ENCODE results near the gene DKK3. TPM values are rescaled to one million over a fixed set of nuclear protein-coding genes. Genes with fewer than 3 reads are reported as not detected.

The DKK3 gene
- total RNA-seq, 1 donor from 2014 or later = not detected

- intact Hi-C loops (cut with micrococcal nuclease) = no loop called here
These were observed 25.0 kb downstream of the DKK3 start for GRCh38 chr11:11983427-11983826.

GRCh38 chr11:11982975-11983374 is 25.5 kb downstream of the DKK3 start:
- intact Hi-C loops (cut with micrococcal nuclease) = no loop called here

DNA sequence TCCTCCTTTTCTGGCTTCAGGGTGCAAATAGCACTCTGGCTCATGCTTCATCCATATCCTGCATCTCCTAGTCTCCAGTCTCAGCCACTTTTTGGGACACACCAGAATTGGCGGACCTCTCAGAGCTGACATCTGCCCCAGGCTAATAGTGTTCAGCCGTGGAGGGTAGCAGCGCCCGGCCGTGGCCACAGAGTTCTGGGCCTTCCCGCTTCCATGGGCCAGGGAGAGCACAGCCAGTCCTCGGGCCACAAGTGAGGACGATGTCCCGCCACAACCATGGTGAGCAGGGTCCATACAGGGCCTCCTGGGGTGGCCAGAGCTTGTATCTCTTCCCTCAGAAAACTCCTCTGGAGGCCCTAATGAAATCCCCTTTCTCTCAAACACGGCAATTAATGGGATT is 26.0 kb downstream of the DKK3 start:
- intact Hi-C loops (cut with micrococcal nuclease) = no loop called here

- intact Hi-C loops (cut with micrococcal nuclease) = no loop called here
These were observed 26.6 kb downstream of the DKK3 start for GRCh38 chr11:11981840-11982239.

DNA sequence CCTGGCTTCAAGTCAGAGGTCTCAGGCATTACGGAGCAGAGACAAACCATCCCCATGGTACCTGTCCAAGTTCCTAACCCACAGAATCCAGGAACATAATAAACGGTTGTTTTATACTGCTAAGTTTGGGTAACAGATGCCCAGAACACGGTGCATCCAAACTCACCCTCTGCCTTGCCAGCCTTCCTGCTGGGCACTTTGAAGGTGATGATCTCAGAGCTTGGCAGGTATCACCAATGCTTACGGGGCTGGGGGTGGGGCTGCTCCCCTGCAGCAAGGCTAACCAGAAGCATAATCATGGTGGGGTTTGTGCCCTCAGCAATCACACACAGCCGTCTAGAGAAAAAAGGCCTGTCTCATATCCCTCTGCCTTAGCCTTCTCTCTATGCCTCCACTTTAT is 27.1 kb downstream of the DKK3 start:
- intact Hi-C loops (cut with micrococcal nuclease) = no loop called here

GRCh38 chr11:11980841-11981308 is 27.6 kb downstream of the DKK3 start:
- intact Hi-C loops (cut with micrococcal nuclease) = no loop called here

GRCh38 chr11:11980200-11980599 is 28.2 kb downstream of the DKK3 start:
- intact Hi-C loops (cut with micrococcal nuclease) = no loop called here

- intact Hi-C loops (cut with micrococcal nuclease) = no loop called here
These were observed 28.8 kb downstream of the DKK3 start for GRCh38 chr11:11979488-11980117.

- intact Hi-C loops (cut with micrococcal nuclease) = no loop called here
These were observed 29.5 kb downstream of the DKK3 start for GRCh38 chr11:11978792-11979487.

- intact Hi-C loops (cut with micrococcal nuclease) = no loop called here
These were observed 30.3 kb downstream of the DKK3 start for GRCh38 chr11:11978098-11978637.

DNA sequence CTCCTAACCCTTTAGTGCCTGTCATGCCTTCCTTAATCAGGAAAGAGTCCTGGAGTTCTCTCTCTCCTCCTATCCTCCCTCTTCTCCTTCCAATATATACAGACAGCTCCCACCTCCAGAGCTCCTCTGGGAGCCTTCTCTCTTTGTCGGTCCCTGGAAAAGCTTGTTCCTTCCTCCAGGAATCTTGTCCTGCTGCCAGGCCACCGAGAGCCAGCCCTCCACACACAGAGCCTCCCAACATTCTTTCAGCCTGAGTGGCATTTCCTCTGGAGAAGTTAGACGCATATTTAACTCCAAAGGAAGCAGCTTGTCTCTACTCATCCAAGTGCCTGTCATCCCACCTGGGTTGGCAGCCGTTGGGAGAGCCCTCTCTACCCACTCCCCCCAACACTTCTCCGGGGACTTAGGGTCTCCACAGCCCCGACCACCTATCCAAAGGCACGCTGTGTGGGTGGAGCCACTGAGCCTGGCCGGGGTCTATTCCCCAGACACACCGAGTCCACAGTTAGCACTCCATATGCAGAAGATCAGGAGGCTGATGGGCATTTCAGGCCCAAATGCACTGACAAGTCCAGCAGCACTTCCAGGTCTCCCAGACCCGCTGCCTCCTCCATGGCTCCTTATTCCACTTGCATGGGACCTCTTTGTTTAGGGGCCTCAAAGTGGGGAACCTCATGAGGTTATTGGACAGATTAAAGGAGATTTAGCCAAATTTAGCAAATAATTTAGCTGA is 31.1 kb downstream of the DKK3 start:
- intact Hi-C loops (cut with micrococcal nuclease) = no loop called here

GRCh38 chr11:11976481-11977127 is 31.8 kb downstream of the DKK3 start:
- intact Hi-C loops (cut with micrococcal nuclease) = no loop called here

DNA sequence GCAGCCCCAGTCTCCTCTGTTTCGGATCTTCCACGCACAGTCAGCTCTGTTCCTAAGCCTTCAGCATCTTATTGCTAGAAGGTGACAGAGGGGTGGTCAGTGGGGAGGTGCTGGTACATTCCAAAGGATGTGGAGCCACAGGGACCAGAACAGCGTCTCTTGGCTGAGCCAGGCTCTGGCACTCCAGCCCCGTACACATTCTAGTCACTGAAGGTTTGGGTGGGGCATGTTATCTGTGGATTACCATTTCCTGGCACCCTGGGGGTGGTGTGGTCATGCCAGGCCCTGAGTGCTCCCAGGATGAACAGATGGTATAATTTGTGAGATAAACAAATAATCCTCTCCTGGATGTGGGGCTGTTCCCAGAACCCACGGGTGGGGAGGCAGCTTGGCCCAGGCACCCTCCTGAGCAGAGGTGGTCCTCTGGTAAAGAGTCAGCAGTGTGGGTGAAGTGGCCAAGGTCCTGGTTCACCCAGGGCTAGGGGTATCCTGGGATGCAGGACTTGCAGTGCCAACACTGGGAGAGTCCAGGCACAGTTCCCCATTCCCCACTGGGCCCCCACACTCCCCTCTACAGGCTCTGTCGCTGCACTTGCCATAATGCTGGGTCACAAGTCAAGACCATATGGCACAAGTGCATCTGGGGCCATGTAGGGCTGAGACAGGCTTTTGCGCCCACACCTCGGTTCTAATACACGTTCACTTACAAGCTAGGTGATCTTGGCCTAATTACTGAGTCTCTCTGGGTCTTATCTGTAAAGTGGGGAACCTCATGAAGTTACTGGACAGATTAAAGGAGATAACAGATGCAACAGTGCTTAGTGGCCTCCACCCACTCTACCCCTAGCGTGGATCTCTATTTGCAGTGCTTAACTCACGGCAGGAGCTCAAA is 33.0 kb downstream of the DKK3 start:
- intact Hi-C loops (cut with micrococcal nuclease) = no loop called here

- intact Hi-C loops (cut with micrococcal nuclease) = no loop called here
These were observed 34.6 kb downstream of the DKK3 start for GRCh38 chr11:11973866-11974265.

DNA sequence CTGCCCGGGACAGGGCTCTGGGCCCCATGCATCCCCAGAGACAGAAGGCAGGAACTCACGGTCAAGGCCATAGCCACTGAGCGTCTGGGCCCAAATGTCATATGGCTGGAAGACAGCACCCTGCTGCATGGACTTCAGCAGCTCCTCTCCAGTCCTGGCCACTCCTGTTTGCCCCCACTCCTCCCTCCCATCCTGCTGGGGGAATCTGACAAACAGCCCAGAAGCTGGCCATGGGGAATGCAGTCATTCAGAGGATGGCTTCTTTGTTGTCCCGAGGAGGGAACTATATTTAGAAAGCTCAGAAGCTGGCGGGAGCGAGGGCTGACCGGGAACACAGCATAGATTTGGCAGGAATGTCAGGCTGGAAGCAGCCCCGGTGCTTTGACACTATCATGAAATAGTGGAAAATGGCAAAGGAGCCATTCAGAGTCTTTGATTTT is 35.0 kb downstream of the DKK3 start:
- intact Hi-C loops (cut with micrococcal nuclease) = no loop called here

- intact Hi-C loops (cut with micrococcal nuclease) = no loop called here
These were observed 35.6 kb downstream of the DKK3 start for GRCh38 chr11:11972730-11973341.

GRCh38 chr11:11971906-11972547 is 36.4 kb downstream of the DKK3 start:
- intact Hi-C loops (cut with micrococcal nuclease) = no loop called here

DNA sequence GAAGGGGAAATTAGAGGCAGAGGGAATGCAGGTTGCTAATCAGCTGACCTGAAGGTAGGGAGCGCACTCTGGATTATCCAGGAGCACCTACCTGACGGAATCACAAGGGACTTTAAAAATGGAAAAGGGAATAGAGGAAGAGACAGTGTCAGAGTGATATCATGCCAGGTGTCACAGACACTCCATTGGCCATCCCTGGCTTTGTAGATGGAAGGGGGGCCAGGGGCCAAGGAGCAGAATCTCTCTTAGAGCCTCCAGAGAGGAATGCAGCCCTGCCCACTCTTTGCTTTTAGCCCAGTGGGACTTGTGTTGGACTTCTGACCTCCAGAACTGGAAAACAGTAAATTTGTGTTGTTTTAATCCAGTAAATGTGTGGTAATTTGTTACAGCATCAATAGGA is 37.9 kb downstream of the DKK3 start:
- intact Hi-C loops (cut with micrococcal nuclease) = no loop called here

DNA sequence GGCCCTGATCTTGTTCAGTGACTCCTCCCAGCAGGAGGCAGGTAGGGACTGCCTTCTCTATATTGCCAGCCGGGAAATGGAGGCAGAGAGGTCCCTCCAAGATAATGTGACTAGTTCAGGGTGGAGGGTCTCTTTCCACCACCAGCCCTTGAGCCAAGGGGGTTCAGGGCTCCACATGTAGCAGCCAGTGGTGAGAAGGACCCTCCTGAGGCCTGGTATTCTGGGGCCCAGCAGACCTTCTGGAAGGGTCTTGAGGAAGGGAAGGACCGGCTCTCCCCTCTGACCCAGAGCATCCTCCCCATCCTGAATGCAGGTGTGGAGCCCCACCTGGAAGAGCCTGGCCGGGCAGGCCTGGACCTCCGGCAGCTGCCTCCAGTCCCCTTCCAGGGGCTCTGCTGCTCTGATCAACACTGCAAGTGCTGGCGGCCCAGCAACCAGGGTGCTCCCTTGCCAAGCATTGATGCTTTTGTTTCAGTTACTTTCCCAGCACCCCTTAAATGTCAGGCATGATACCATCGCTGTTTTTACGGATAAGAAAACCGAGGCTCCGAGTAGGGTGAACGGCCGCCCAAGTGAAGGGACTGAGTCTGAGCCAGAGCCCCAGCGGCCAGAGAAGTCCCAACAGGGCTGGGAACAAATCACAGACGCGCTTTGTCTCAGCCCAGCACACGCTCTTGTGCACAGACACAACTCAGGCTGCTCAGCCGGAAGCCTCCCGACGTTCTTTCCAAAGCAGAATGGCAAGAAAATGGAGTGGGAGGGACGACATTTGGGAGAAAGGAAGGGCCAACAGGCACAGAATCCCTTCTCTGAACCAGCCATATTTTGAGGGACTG is 38.8 kb downstream of the DKK3 start:
- intact Hi-C loops (cut with micrococcal nuclease) = no loop called here

Data from T-helper 1 cell treated with Interleukin-12 subunit alpha and Interleukin-12 subunit beta and Interleukin-4 antibody, amounts not matched to agents 30 ng/mL and 1 ng/mL, for 36 hours (primary cell).